Hepatocyte (in vitro differentiated cells): ENCODE measurements around the gene CFAP410. TPM values are rescaled to one million over a fixed set of nuclear protein-coding genes. Genes with fewer than 3 reads are reported as not detected.

ENCODE experiments used
- DNase-seq: peaks from one replicate; pipeline ENCODE4 v3.0.0-alpha.2; 2016; ENCODE audit warnings: low spot score
- H2AFZ ChIP-seq: fragments of 200-600 bp; sonication (generic); 2 replicates; pipeline ENCODE4 v1.6.0; 2016; ENCODE audit warnings: antibody characterized with exemption, mild to moderate bottlenecking
- H3K27ac ChIP-seq: fragments of 200-600 bp; sonication (generic); 2 replicates; pipeline ENCODE4 v1.5.1; 2016; ENCODE audit warnings: mild to moderate bottlenecking
- H3K27me3 ChIP-seq: fragments of 200-600 bp; sonication (generic); 2 replicates; pipeline ENCODE4 v1.6.1; 2016
- H3K36me3 ChIP-seq: fragments of 200-600 bp; sonication (generic); replicated peaks from 2 replicates; pipeline ENCODE4 v1.5.1; 2016; ENCODE audit warnings: low read depth; ENCODE audit not compliant: insufficient read depth
- H3K4me1 ChIP-seq: fragments of 200-600 bp; sonication (generic); 2 replicates; pipeline ENCODE4 v1.5.1; 2016; ENCODE audit warnings: mild to moderate bottlenecking, moderate library complexity; ENCODE audit not compliant: insufficient read depth
- H3K4me2 ChIP-seq: fragments of 200-600 bp; sonication (generic); 2 replicates; pipeline ENCODE4 v1.6.0; 2016
- H3K4me3 ChIP-seq: fragments of 200-600 bp; sonication (generic); 2 replicates; pipeline ENCODE4 v1.5.1; 2016; ENCODE audit warnings: mild to moderate bottlenecking
- H3K79me2 ChIP-seq: fragments of 200-600 bp; sonication (generic); 2 replicates; pipeline ENCODE4 v1.6.0; 2017; ENCODE audit warnings: mild to moderate bottlenecking
- H3K9me2 ChIP-seq: fragments of 200-600 bp; sonication (generic); replicated peaks from 2 replicates; pipeline ENCODE4 v1.6.0; 2017; ENCODE audit warnings: mild to moderate bottlenecking; ENCODE audit not compliant: insufficient read depth
- H3K9me3 ChIP-seq: fragments of 200-600 bp; sonication (generic); 2 replicates; pipeline ENCODE4 v1.5.1; 2016; ENCODE audit warnings: low read depth, mild to moderate bottlenecking
- H4K20me1 ChIP-seq: fragments of 200-600 bp; sonication (generic); 2 replicates; pipeline ENCODE4 v1.6.0; 2016; ENCODE audit warnings: mild to moderate bottlenecking; ENCODE audit not compliant: insufficient read depth, poor library complexity, severe bottlenecking
- CTCF ChIP-seq: fragments of 200-600 bp; sonication (generic); IDR thresholded peaks from 2 replicates; pipeline ENCODE4 v1.5.1; 2016; ENCODE audit warnings: antibody characterized with exemption, mild to moderate bottlenecking; ENCODE audit not compliant: poor library complexity
- EZH2 ChIP-seq: fragments of 200-600 bp; sonication (generic); IDR thresholded peaks from 2 replicates; pipeline ENCODE4 v1.6.1; 2016; ENCODE audit warnings: antibody characterized with exemption, mild to moderate bottlenecking, borderline replicate concordance
- EZH2phosphoT487 ChIP-seq: fragments of 200-600 bp; sonication (generic); IDR thresholded peaks from one replicate; pipeline ENCODE4 v1.6.1; 2018; ENCODE audit warnings: antibody characterized with exemption, mild to moderate bottlenecking, low read depth, moderate library complexity; ENCODE audit not compliant: unreplicated experiment, severe bottlenecking
- WGBS: methylation state at CpG from one replicate; pipeline ENCODE4 v1.1.6; 2016; ENCODE audit warnings: low lambda C conversion rate; ENCODE audit errors: missing lambda C conversion rate; 5-methylcytosine and 5-hydroxymethylcytosine counted together
- polyA plus RNA-seq: library from polyadenylated mRNA; unstranded; fragments of >200 nt; fragmentation: Nextera tagmentation; extraction: Ambion mirVana; gene quantifications from 2 replicates; pipeline ENCODE4 v1.2.1, GENCODE V29; 2016
- total RNA-seq: library from RNA; depleted of rRNA; stranded (reverse); fragments of >200 nt; gene quantifications from 2 replicates; pipeline ENCODE4 v1.2.3, GENCODE V29; 2014

CFAP410 gene
- total and polyA plus RNA-seq, 2 experiments from 2014 or later: 17.1 to 33.6 TPM

GRCh38 chr21:44320847-44321246, 18.3 kb downstream of the CFAP410 start:
- H3K4me2 ChIP-seq: no peak overlapping the region
- WGBS: 95% methylated on average over 12 of the region's 13 CpGs

DNA sequence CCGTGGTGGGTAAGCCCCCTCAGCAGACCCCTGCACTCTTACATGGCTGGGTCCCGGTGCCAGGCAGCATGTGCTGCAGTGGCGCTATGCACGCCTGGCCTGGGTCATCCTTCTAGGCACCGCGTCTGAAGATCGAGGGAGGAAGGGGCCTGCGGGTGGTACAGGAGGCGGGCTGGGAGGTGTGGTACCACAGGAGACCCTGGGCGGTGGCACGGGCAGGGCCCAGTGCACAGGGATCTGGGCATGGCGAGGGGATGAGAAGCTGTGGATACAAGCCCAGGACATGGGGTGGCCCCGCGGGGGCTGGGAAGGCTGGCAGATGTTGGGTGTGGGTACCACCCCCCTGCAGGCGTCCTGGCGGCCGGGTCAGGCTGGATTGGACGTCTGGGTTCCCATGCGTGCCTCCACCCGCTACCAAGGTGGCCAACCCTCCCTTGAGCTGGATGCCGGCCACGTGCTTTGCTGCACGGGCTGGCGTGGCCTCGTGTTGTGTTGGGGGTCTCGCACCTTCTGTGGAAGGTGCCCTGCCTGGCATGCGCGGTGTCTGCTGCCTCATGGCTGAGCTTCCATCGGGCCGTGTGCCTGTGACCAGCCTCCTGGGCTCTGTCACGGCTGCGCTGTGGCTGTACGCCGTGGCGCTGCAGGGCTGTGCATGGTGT, 19.7 kb downstream of the CFAP410 start:
- Histone ChIP-seq H2AFZ (no peak overlapping the region), H3K4me3 (no peak overlapping the region), H3K9me3 (no peaks in the 10 kb centered on the region), H4K20me1 (no peaks in the 10 kb centered on the region), H3K79me2 (no peaks in the 10 kb centered on the region), H3K4me1 (no peaks in the 10 kb centered on the region), H3K9me2 (no peaks in the 10 kb centered on the region), H3K27ac (no peak overlapping the region), H3K4me2 (no peak overlapping the region), H3K36me3 (no peaks in the 10 kb centered on the region), H3K27me3 (no peaks in the 10 kb centered on the region)
- no peak for TF ChIP-seq EZH2phosphoT487
- TF ChIP-seq CTCF: no peak
- TF ChIP-seq EZH2: no peak
- no peak for DNase-seq
- 96% methylated on average over 34 of the region's 35 CpGs for WGBS

More at GRCh38 chr21:44320847-44321246, 18.3 kb downstream of the CFAP410 start:
- Histone ChIP-seq H3K27ac (no peak overlapping the region), H3K4me1 (no peaks in the 10 kb centered on the region), H3K4me3 (no peak overlapping the region), H4K20me1 (no peaks in the 10 kb centered on the region), H3K27me3 (no peaks in the 10 kb centered on the region), H3K9me2 (no peaks in the 10 kb centered on the region), H3K36me3 (no peaks in the 10 kb centered on the region), H2AFZ (no peak overlapping the region), H3K79me2 (no peaks in the 10 kb centered on the region), H3K9me3 (no peaks in the 10 kb centered on the region)
- TF ChIP-seq CTCF: no peak
- DNase-seq: no peak

- no peak overlapping the region for H2AFZ ChIP-seq
- H3K9me2 ChIP-seq: no peaks in the 10 kb centered on the region
- H3K27ac ChIP-seq: no peak overlapping the region
- no peak for DNase-seq
- H3K36me3 ChIP-seq: no peaks in the 10 kb centered on the region
- no peak overlapping the region for H3K4me3 ChIP-seq
- TF ChIP-seq CTCF (no peak), EZH2 (no peak)
- no peaks in the 10 kb centered on the region for H3K27me3 ChIP-seq
- H3K4me2 ChIP-seq: no peak overlapping the region
- H3K79me2 ChIP-seq: no peaks in the 10 kb centered on the region
- no peaks in the 10 kb centered on the region for H3K9me3 ChIP-seq
- no peaks in the 10 kb centered on the region for H3K4me1 ChIP-seq
- WGBS: 94% methylated on average over 13 of the region's 25 CpGs
- H4K20me1 ChIP-seq: no peaks in the 10 kb centered on the region
Observed at GRCh38 chr21:44318489-44319285, 20.5 kb downstream of the CFAP410 start.
